C4-2B (cell line): Measurements from ENCODE around the gene KLRD1.
"Not testable (repeated sequence)": the region's sequence is repeated elsewhere in the genome, so short reads cannot be mapped to it uniquely, and the experiment has no call there.

ENCODE experiments used
- ZFX ChIP-seq: fragments of 450-650 bp; IDR thresholded peaks from 2 replicates; pipeline ENCODE4 v1.6.1; 2017
- TF ChIP-seq, protein P1 (sequence below): fragments of 450-650 bp; conservative IDR thresholded peaks from 2 replicates; pipeline ENCODE4 v1.5.1; 2017; ENCODE audit warnings: mild to moderate bottlenecking

DNA sequence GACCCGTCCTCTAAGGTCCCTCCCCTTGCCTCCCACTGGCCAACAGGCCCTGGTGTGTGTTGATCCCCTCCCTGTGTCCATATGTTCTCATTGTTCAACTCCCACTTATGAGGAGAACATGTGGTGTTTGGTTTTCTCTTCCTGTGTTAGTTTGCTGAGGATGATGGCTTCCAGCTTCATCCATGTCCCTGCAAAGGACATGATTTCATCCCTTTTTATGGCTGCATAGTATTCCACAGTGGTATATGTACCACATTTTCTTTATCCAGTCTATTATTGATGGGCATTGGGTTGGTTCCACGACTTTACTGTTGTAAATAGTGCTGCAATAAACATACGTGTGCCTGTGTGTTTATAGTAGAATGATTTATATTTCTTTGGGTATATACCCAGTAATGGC lies 43.8 kb downstream of the KLRD1 start:
- TF ChIP-seq, protein P1, sequence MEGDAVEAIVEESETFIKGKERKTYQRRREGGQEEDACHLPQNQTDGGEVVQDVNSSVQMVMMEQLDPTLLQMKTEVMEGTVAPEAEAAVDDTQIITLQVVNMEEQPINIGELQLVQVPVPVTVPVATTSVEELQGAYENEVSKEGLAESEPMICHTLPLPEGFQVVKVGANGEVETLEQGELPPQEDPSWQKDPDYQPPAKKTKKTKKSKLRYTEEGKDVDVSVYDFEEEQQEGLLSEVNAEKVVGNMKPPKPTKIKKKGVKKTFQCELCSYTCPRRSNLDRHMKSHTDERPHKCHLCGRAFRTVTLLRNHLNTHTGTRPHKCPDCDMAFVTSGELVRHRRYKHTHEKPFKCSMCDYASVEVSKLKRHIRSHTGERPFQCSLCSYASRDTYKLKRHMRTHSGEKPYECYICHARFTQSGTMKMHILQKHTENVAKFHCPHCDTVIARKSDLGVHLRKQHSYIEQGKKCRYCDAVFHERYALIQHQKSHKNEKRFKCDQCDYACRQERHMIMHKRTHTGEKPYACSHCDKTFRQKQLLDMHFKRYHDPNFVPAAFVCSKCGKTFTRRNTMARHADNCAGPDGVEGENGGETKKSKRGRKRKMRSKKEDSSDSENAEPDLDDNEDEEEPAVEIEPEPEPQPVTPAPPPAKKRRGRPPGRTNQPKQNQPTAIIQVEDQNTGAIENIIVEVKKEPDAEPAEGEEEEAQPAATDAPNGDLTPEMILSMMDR: not testable (repeated sequence)
- TF ChIP-seq ZFX: not testable (repeated sequence)
